Hepatocyte (in vitro differentiated cells): ENCODE results near the gene KCNIP2. TPM values are rescaled to one million over a fixed set of nuclear protein-coding genes. Genes with fewer than 3 reads are reported as not detected.

Experiments
- DNase-seq: peaks from one replicate; pipeline ENCODE4 v3.0.0-alpha.2; 2016; ENCODE audit warnings: low spot score
- H2AFZ ChIP-seq: fragments of 200-600 bp; sonication (generic); 2 replicates; pipeline ENCODE4 v1.6.0; 2016; ENCODE audit warnings: antibody characterized with exemption, mild to moderate bottlenecking
- H3K27ac ChIP-seq: fragments of 200-600 bp; sonication (generic); 2 replicates; pipeline ENCODE4 v1.5.1; 2016; ENCODE audit warnings: mild to moderate bottlenecking
- H3K27me3 ChIP-seq: fragments of 200-600 bp; sonication (generic); 2 replicates; pipeline ENCODE4 v1.6.1; 2016
- H3K36me3 ChIP-seq: fragments of 200-600 bp; sonication (generic); replicated peaks from 2 replicates; pipeline ENCODE4 v1.5.1; 2016; ENCODE audit warnings: low read depth; ENCODE audit not compliant: insufficient read depth
- H3K4me1 ChIP-seq: fragments of 200-600 bp; sonication (generic); 2 replicates; pipeline ENCODE4 v1.5.1; 2016; ENCODE audit warnings: mild to moderate bottlenecking, moderate library complexity; ENCODE audit not compliant: insufficient read depth
- H3K4me2 ChIP-seq: fragments of 200-600 bp; sonication (generic); 2 replicates; pipeline ENCODE4 v1.6.0; 2016
- H3K4me3 ChIP-seq: fragments of 200-600 bp; sonication (generic); 2 replicates; pipeline ENCODE4 v1.5.1; 2016; ENCODE audit warnings: mild to moderate bottlenecking
- H3K79me2 ChIP-seq: fragments of 200-600 bp; sonication (generic); 2 replicates; pipeline ENCODE4 v1.6.0; 2017; ENCODE audit warnings: mild to moderate bottlenecking
- H3K9me2 ChIP-seq: fragments of 200-600 bp; sonication (generic); replicated peaks from 2 replicates; pipeline ENCODE4 v1.6.0; 2017; ENCODE audit warnings: mild to moderate bottlenecking; ENCODE audit not compliant: insufficient read depth
- H3K9me3 ChIP-seq: fragments of 200-600 bp; sonication (generic); 2 replicates; pipeline ENCODE4 v1.5.1; 2016; ENCODE audit warnings: low read depth, mild to moderate bottlenecking
- H4K20me1 ChIP-seq: fragments of 200-600 bp; sonication (generic); 2 replicates; pipeline ENCODE4 v1.6.0; 2016; ENCODE audit warnings: mild to moderate bottlenecking; ENCODE audit not compliant: insufficient read depth, poor library complexity, severe bottlenecking
- CTCF ChIP-seq: fragments of 200-600 bp; sonication (generic); IDR thresholded peaks from 2 replicates; pipeline ENCODE4 v1.5.1; 2016; ENCODE audit warnings: antibody characterized with exemption, mild to moderate bottlenecking; ENCODE audit not compliant: poor library complexity
- EZH2 ChIP-seq: fragments of 200-600 bp; sonication (generic); IDR thresholded peaks from 2 replicates; pipeline ENCODE4 v1.6.1; 2016; ENCODE audit warnings: antibody characterized with exemption, mild to moderate bottlenecking, borderline replicate concordance
- WGBS: methylation state at CpG from one replicate; pipeline ENCODE4 v1.1.6; 2016; ENCODE audit warnings: low lambda C conversion rate; ENCODE audit errors: missing lambda C conversion rate; 5-methylcytosine and 5-hydroxymethylcytosine counted together
- polyA plus RNA-seq: library from polyadenylated mRNA; unstranded; fragments of >200 nt; fragmentation: Nextera tagmentation; extraction: Ambion mirVana; gene quantifications from 2 replicates; pipeline ENCODE4 v1.2.1, GENCODE V29; 2016
- total RNA-seq: library from RNA; depleted of rRNA; stranded (reverse); fragments of >200 nt; gene quantifications from 2 replicates; pipeline ENCODE4 v1.2.3, GENCODE V29; 2014

KCNIP2 gene
- total and polyA plus RNA-seq, 2 experiments from 2014 or later = 0.87 to 1.0 TPM

- Histone ChIP-seq H3K9me3 (no peaks in the 10 kb centered on the region), H4K20me1 (no peaks in the 10 kb centered on the region), H3K36me3 (no peaks in the 10 kb centered on the region), H3K4me2 (peak overlapping the region; percentile 95), H3K4me1 (peaks cover 35% of the 10 kb centered on the region), H2AFZ (peak overlapping the region; percentile 50), H3K79me2 (no peaks in the 10 kb centered on the region), H3K27me3 (peaks cover 43% of the 10 kb centered on the region), H3K27ac (no peak overlapping the region), H3K4me3 (no peak overlapping the region), H3K9me2 (no peaks in the 10 kb centered on the region)
- peak; percentile 90 for DNase-seq
- 5% methylated on average over 28 of the region's 51 CpGs for WGBS
- TF ChIP-seq EZH2 (no peak), CTCF (peak; percentile 69)
Observed at GRCh38 chr10:101779544-101780186, 63.9 kb downstream of the KCNIP2 start.

- Histone ChIP-seq H3K9me3 (no peaks in the 10 kb centered on the region), H3K4me2 (peak overlapping the region; percentile 95), H3K27me3 (peaks cover 50% of the 10 kb centered on the region), H3K79me2 (no peaks in the 10 kb centered on the region), H3K36me3 (no peaks in the 10 kb centered on the region), H3K4me1 (peaks cover 33% of the 10 kb centered on the region), H4K20me1 (no peaks in the 10 kb centered on the region), H3K27ac (no peak overlapping the region), H3K4me3 (peak overlapping the region; percentile 27), H2AFZ (peak overlapping the region; percentile 50), H3K9me2 (no peaks in the 10 kb centered on the region)
- WGBS = 3% methylated on average over 49 of the region's 58 CpGs
- DNase-seq = peak; percentile 72
- TF ChIP-seq CTCF (no peak), EZH2 (peak; percentile 69)
Observed at GRCh38 chr10:101778781-101779543, 64.6 kb downstream of the KCNIP2 start.

- Histone ChIP-seq H3K27ac (no peak overlapping the region), H2AFZ (no peak overlapping the region), H3K4me1 (peaks cover 30% of the 10 kb centered on the region), H4K20me1 (no peaks in the 10 kb centered on the region), H3K9me3 (no peaks in the 10 kb centered on the region), H3K4me3 (no peak overlapping the region), H3K27me3 (peaks cover 57% of the 10 kb centered on the region), H3K79me2 (no peaks in the 10 kb centered on the region), H3K9me2 (no peaks in the 10 kb centered on the region), H3K4me2 (peak overlapping the region; percentile 95), H3K36me3 (no peaks in the 10 kb centered on the region)
- 51% methylated on average over 9 of the region's 12 CpGs for WGBS
- no peak for DNase-seq
- TF ChIP-seq CTCF = no peak
Observed at GRCh38 chr10:101778151-101778780, 65.3 kb downstream of the KCNIP2 start.
